Measurements from ENCODE around the gene XCL1.

XCL1 gene

DNA sequence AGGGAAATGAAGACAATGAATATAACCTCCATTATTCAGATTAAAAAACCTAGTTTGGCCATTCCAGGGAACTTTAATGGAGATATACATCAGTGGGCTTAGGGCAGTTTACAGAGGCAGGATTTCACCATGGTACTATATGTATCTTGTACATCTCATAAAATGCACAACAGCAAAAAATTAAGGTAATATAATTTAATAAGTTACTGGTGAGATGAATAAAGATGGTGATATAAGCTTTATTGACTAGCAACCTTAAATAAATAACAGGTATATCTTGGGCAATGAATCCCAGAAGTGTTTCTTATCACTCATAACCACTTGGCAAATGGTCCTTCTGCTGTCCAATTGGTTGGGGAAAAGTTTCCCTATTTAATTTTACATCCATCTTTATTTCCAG is 29.0 kb downstream of the XCL1 start:
- DNase-seq (ENCODE audit: low read depth): no peak

DNA sequence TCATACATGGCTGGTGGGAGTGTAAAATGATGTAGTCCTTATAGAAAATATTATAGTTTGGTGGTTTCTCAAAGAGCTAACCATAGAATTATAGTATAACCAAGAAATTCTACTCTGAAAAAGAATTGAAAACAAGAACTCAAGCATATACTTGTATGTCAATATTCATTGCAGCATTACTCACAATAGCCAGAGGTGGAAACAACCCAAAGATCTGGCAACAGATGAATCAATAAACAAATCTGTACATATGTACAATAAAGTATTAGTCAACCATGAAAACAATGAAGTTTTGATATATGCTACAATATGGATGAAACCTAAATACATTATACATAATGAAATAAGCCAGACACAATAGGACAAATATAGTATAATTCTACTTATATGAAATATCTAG is 29.7 kb downstream of the XCL1 start:
- DNase-seq (ENCODE audit: low read depth): no peak

DNA sequence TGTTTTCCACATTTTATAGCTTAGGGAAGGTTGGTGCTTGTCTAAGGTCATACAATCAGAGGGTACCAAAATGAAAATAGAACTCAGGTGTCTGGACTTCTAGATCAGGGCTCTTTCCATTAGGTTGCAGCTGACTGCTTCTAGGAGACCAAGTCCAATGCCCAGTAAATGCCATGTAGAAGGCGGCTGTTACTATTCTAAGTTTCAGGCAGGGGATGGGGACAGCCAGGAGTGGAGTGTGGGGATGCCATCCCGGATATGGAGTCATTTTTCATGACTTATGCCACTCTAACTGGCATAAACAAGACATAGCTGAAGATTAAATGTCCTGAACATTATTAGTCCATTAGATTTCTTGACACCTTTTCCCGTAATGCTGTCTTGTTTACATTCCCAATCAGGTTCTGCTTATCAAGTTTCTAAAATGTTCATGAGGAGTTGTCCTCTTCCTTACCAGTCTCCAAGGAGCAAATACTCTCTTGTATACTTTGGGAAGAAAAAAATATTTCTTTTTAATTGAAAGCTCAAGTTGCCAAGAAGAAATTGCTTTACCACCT is 31.5 kb downstream of the XCL1 start:
- no peak for DNase-seq (ENCODE audit: low read depth)

DNA sequence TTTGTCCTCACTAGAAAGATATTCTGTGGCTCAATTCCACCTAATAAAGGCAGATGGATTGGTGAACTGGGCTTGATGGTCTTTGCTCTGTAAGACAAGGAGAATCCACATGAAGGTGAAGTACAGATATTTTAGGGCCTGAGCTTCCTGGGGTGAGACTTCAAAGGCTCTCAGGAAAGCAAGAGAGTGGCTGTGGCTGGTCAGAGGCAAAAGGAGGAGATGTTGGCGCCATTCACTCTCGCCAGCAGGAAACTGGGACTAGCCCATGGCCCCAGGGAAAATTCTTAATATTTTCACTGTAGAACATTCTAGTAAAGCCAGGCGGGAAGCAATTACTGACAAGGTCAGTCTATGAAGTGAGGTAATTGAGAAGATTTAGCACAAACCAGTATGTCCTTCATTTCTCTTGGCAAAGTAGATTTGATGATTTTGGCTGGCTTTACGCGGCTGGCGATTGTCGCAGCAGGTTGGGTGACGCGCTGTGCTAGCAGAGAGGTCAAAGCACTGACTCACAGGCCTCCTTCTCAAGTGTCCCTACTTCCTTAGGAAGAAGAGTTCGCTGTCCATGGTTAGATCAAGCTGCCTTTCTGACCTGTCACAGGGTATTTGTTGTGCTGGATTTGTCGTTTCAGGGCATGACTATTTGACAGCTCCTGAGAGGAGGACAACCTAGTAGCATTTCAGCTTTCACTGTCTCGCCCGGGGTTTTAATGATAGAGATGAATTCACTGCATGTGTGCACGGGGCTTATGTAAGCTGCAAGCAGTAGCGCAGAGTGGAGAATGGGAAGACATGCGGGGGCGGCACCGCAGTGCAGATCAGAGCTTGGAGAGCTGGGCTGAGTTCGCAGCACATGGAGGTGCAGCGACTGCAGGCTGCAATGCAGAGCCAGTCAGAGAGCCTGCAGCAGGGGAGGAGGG is 32.7 kb downstream of the XCL1 start:
- DNase-seq (ENCODE audit: low read depth): peak; percentile 31

DNA sequence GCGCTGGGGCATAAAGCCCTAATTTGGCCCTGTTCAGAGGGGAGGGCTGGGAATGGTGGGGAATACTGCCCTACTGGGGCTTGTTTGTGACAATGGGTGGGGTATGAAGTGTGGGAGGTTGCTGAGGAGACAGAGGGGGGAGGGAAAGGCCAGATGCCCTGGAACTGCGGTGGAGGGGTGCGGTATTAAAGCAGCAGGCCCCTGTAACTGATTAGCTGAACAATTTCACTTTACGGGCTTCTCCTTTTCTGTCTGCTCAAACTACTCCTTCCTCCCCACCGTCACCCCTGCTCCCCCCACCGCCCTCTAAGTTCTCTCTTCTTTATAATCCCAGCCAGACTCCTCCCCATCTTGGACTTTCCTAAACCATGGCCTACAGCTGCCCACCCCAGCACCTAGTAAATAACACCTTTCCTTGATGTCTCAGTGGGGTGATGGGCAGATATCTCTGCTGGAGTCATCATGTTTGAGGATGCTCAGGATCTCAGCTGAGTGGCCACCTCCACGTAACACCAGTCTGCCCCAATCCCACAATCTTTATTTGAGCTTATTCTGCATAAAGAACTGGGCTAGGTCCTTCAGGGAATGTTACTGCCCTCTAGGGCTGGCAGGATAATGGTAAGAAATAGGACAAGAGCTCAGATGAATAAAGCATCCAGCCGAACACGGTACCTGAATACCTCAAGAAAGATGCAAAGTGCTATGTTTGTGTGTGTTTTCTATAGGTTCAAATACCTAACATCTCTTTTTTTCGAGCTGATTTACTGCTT is 33.5 kb downstream of the XCL1 start:
- DNase-seq (ENCODE audit: low read depth): no peak

DNA sequence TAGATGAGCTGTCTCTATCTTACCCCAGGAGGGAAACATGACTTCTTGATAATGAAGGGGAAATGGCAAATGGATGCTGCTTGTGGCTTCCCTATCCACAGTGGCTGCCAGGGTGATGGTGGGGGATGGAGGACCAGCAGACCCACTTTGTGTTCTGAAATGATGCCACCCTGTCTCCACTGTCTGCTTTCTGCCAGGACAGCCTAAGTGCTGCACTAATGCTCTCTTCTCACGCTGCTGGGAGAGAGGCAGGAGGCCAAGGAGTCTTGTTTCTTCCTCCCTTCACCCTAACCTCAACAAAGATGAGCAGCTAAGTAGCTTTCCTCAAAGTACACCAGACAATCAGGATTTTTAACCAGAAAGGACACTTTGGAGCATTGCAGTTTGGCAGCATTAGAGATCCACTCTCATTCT is 36.6 kb downstream of the XCL1 start:
- DNase-seq (ENCODE audit: low read depth): no peak

DNA sequence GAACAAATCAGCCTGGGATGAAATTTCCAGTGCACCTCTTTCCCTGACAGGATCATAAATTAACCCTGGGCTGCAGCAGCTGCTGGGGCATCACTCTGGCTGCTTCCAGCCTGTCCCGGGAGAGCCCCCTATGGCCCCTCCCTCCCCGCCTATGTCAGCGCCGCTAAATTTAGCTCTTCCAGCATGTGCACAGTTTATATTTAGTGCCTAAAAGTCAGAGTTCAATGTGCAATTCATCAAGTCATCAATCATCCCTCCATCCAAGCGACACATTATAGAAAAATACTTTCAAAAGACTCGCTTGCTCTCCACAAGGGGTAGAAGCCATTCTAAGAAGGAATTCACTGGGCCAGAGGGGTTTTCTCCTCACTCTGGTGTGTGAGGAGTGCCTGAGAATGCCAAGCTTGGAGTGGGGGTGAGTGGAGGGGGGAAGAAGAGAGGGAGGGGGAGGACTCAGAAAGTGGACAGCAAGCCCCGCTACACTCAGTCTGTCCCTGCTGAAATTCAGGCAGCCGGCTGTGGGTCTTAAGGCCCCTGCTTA is 37.4 kb downstream of the XCL1 start:
- DNase-seq (ENCODE audit: low read depth): no peak

DNA sequence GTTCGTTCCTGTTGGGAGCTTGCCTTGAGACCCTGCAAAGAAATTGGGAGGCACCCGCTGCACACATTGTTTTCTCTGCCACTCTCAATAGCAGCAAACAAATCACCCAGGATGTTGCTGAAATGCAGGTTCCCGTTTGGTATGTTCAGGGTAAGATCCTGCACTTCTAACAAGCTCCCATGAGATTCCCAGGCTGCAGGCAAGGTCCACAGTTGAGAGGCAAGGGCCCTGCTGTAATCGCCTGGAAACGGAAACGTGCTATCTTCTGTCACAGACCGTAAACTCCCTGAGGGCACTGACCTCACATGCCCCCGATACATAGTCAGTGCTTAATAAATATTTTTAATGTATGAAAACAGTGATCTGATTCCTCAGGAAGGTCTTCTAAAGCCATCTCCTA is 37.8 kb downstream of the XCL1 start:
- DNase-seq (ENCODE audit: low read depth): no peak

DNA sequence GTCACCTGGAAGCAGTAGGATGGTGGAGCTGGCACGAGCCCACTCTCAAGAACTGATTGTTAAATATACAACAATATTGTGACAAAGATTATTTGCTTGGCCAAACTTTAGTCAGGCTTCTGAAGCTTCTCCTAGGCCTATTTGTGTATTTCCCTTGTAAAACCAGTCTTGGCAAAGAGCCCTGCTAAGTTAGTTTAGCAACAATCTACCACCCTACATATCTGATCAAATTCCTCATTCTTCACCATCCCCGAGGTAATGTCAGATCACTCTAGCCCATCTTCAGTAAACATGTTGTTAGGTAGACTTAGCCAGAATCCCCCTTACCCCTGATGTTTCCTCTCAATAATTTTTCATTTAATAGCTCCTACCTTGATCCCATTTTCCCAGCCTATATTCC is 39.6 kb downstream of the XCL1 start:
- DNase-seq (ENCODE audit: low read depth): no peak

DNA sequence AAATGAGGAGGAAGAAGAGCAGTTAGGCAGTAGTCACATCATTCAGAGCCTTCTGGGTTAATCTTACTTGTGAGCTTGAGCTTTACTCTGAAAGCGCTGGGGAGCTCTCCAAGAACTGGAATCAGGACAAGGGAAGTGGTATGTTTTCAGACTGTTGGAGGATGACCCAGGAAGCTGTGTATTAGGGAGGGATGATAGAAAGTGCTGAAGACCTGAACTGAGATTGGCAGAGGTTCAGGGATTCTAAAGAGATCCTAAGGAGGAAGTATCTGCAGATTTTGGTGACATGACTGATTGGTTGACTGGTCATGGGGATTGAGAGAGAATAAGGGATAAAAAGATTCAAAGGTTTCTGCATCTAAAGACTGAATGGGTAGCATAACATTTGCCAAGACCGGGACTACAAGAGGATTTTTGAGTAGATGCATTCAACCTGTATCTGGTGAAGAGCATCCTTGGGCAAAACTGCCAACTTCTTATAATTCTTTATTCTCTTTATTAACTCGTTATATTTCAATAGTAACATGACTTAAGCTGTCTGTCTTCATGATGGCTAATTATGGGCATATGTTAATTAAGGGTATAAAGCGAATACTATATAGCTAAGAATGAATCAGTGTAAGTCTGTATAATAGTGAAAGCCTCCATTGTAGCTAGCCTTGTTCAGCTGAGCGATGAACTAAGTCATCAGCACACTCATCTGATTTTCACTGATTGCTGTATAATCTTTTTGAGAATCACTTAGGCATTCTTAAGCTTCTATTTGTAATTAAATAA is 41.8 kb downstream of the XCL1 start:
- DNase-seq (ENCODE audit: low read depth): no peak

DNA sequence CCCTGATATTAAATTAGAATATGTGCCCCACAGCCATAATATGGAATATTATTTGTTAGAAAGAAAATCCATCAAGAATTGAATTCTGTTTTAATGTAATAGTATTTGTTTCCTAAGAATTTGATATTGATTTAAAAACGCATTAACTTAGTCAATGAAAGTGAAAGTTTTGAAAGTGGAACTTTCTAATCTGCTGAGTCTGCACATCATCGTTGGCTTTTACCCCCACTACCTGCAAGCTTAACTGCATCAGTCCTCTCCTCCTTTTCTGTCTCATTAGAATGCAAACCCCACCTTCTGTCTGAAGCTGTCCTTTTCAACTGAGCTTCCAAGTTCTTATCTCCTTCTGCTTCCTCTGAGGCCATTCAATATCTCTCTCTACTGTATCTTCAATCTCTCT is 42.5 kb downstream of the XCL1 start:
- no peak for DNase-seq (ENCODE audit: low read depth)

DNA sequence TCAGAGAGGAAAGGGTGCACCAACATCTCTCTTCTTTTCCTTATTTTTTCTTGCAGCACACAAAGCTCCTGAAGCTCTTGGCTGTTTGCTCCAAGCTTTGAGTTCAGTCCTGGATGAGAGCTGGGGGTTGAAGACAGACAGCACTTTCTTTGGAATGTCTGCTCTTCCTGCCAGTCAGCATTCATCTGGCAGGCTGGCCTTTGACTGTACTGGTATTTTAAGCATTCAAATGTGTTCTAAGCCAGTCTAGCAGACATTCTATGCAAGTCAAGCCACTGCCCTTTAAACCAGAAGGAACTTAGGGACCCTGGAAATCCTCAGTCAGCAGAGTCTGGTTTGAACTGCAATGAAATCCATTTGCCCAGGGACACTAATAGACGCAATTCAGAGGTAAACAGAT is 45.0 kb downstream of the XCL1 start:
- DNase-seq (ENCODE audit: low read depth): no peak

DNA sequence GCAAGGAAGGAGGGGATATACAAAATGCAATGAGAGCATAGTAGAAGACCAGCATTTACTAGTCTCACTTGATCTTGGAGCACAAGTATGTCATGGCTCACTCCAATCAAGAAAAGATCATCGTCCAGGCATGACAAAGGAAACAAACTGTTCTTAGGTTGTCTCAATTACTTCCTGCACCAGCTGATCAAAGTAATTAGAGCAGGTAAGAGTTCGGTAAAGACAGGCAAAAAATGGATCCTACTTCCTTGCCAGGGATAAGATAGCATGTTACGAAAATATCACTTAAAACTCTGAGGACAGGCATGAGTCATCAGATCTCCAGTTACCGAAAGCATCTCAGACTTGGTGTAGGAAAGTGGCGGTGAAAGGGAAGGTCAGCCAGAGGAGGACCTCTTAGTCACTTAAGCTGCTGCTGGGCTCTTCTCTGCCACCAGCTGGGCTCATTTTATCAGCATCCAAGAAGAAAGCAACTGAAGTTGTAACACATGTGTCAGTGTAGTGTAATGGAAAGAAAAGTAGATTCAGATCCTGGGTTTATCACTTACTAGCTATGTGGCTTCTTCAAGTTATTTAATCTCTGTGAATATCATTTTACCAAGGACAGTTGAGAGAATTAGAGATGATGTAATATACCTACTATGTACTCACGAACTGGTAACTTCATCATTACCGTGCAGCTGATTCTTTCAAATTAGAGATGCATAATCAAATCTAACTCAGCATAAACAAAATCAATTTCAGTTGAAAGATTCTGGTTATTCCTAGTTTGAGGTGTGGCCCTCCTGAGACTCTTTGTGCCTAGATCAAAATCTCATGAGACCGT is 46.8 kb downstream of the XCL1 start:
- DNase-seq (ENCODE audit: low read depth): peak; percentile 76

DNA sequence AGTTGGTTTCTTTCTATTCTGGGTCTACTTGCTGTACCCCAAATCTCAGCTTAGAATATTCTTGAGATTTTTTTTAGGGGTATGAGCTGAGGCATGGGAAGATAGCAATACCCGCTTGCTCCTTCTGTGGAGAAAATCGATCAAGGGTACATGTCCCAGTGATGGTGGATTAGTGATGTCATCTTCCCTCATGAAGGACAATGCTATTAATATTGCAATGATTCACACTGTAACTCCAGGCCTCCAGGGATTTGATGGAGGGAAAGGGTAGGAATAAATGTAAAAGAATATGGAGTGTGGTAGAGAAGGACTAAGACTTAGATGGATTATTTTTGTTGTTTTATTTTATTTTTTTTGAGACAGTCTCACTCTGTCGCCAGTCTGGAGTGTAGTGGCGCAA is 47.4 kb downstream of the XCL1 start:
- DNase-seq (ENCODE audit: low read depth): no peak

DNA sequence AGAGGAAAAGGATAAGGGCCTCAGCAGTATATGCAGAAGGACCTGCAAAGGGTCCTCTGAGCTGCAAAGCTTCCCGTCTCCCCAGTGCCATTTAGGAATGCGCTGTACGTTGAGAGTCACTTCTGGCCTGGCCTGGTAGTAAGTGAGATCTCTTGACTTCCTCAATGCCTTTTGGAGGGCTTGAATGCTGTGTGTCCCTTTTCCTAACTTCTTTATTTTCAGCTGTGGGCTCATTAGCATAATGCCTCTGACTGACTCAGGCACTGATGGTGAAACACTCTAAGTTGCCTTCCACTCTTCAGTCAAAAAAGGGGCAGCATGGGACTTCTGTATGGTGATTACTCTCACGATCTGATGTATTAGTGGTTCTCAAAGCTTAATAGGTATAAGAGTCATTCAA is 49.9 kb downstream of the XCL1 start:
- no peak for DNase-seq (ENCODE audit: low read depth)

DNA sequence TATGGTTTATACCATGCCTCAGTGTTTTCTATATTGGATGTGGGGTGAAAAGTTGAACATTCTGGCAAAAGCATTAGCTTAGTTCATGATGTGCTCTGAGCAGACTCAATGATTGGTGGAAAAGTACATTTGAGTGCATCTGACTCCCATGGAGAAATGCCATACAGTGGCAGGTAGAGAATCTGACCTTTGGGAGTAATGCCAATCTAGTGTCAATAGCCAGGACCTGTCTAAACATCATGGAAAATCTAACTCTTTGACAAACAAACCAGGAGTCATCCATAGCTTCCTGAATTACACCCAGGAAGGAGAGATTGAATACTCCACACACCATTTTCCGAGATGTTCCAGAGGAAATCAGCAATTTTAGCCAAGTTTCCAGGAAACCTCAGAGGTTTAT is 51.0 kb downstream of the XCL1 start:
- DNase-seq (ENCODE audit: low read depth): no peak

DNA sequence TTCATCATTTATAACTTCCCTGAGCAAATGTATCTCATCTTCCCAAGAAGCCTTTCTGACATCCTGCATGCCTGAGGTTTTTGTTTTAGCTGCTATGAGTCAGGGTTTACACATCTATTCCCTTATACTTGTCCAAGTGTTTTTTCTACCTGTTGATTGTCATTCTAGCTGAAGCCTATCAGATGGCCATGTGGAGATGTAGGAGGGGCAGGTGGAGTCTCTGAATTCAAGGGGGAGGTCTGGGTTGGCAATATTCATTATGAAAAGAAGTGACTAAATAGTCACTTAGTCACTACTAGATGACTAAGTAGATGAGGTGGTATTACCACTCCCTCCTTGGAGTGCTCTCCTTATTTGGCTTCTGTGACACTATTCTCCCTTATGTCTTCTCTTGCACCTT is 52.4 kb downstream of the XCL1 start:
- no peak for DNase-seq (ENCODE audit: low read depth)

DNA sequence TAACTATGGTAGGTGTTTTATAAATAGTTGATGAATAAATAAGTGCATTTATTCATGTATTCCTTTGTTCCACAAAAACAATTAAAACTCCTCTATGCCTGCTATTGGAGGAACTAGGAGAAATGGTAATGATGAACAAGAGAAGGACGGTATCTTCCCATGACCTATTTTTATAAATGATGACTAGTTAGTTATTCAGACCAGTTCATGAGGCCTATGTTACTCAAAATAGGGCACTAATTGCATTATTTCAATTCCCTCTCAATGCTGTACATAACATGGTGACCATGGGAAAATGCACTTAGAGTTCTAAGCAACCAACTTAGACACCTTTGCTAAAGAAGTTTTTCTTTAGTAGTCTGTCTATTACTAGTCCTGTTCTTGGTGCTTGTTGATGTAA is 53.1 kb downstream of the XCL1 start:
- no peak for DNase-seq (ENCODE audit: low read depth)

Measured in stromal cell of bone marrow (primary cell).